Activated B cell treated with CpG ODN at 0.5 μM for 24 hours (primary cell): ENCODE data around the gene HMCN1. TPM values are rescaled to one million over a fixed set of nuclear protein-coding genes. Genes with fewer than 3 reads are reported as not detected.

Source experiments
- ATAC-seq: fragments of 200-7000 bp; cut with Tn5 transposase; one replicate; pipeline ENCODE4 v1.10.0; 2021; ENCODE audit warnings: low read depth, mild to moderate bottlenecking, moderate library complexity
- CTCF ChIA-PET: fragments of 350-600 bp; sonication (Branson Sonifier 250); formaldehyde crosslinking; loops from one replicate; lab custom pipeline; 2021; ENCODE audit warnings: antibody characterized with exemption; lab: Charles Lee
- POLR2A ChIA-PET: fragments of 350-600 bp; sonication (Branson Sonifier 250); formaldehyde crosslinking; loops from one replicate; lab custom pipeline; 2021; ENCODE audit warnings: antibody characterized with exemption; lab: Charles Lee
- DNase-seq: peaks from one replicate; pipeline ENCODE4 v3.0.0; 2022
- H3K27ac Mint-ChIP-seq: one replicate; pipeline ENCODE4 v1.8.0; 2020; ENCODE audit warnings: mixed read lengths
- H3K27me3 Mint-ChIP-seq: one replicate; pipeline ENCODE4 v1.8.0; 2021; ENCODE audit warnings: mixed read lengths
- H3K36me3 Mint-ChIP-seq: one replicate; pipeline ENCODE4 v1.8.0; 2021; ENCODE audit warnings: low read depth, mixed read lengths
- H3K4me1 Mint-ChIP-seq: one replicate; pipeline ENCODE4 v1.8.0; 2021; ENCODE audit warnings: mixed read lengths
- H3K4me3 Mint-ChIP-seq: one replicate; pipeline ENCODE4 v1.8.0; 2020; ENCODE audit warnings: mild to moderate bottlenecking, mixed read lengths
- H3K9me3 Mint-ChIP-seq: one replicate; pipeline ENCODE4 v1.8.0; 2020; ENCODE audit warnings: mixed read lengths
- intact Hi-C: fragments of 100-400 bp; cut with micrococcal nuclease; formaldehyde crosslinking; loops from one replicate; pipeline ENCODE4 v1.15.1; 2024
- total RNA-seq: library from RNA; stranded (reverse); gene quantifications from 2 replicates; pipeline ENCODE4 v1.2.3, GENCODE V29; 2022
- TF ChIP-seq, protein P1 (sequence below): fragments of 200-600 bp; IDR thresholded peaks from one replicate; pipeline ENCODE4 v1.8.0; 2022; ENCODE audit warnings: antibody characterized with exemption, mild to moderate bottlenecking

The HMCN1 gene
- total RNA-seq, 1 donor from 2014 or later = 0.27 TPM

DNA sequence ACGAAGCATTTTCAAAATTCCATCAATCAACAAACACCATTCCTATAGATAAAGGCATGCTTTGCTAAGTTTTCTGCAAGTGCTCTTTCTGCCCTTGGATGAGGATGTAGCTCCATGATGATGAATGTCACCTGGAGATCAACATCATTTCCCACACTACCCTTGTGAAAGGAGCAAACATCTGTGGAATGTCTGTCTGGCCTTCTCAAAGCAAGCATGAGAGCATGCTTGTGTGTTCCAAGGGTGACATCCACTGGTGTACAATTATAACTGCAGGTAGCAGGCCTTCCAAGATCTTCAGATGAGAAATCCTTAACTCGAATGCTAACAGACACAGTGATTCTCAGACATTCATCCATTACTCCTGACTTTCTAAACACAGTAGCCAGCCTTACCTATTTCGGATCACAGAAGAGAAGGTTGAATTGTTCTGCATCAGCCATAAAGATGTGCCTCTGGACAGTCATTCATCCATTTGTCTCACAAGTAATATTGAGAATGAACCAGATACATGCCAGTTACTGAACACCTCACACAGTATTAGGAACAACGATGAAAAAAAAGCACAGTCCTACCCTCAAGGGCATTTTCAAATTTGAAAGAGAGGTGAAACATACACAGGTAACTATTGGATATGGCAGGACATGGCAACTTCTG, 478.5 kb downstream of the HMCN1 start:
- Mint-ChIP-seq H3K27me3 (no peaks in the 10 kb centered on the region), H3K4me1 (no peaks in the 10 kb centered on the region), H3K36me3 (no peaks in the 10 kb centered on the region), H3K9me3 (no peaks in the 10 kb centered on the region), H3K27ac (no peak overlapping the region), H3K4me3 (no peak overlapping the region)
- POLR2A ChIA-PET = no interaction called here
- no peak for ATAC-seq
- CTCF ChIA-PET = no interaction called here
- DNase-seq = no peak
- TF ChIP-seq, protein P1, sequence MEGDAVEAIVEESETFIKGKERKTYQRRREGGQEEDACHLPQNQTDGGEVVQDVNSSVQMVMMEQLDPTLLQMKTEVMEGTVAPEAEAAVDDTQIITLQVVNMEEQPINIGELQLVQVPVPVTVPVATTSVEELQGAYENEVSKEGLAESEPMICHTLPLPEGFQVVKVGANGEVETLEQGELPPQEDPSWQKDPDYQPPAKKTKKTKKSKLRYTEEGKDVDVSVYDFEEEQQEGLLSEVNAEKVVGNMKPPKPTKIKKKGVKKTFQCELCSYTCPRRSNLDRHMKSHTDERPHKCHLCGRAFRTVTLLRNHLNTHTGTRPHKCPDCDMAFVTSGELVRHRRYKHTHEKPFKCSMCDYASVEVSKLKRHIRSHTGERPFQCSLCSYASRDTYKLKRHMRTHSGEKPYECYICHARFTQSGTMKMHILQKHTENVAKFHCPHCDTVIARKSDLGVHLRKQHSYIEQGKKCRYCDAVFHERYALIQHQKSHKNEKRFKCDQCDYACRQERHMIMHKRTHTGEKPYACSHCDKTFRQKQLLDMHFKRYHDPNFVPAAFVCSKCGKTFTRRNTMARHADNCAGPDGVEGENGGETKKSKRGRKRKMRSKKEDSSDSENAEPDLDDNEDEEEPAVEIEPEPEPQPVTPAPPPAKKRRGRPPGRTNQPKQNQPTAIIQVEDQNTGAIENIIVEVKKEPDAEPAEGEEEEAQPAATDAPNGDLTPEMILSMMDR = no peak
- intact Hi-C loops = loop anchor here (1.0 to 2.0 kb wide), 3 partner anchors 399 to 1408 kb away; no protein-coding TSS in a partner anchor

DNA sequence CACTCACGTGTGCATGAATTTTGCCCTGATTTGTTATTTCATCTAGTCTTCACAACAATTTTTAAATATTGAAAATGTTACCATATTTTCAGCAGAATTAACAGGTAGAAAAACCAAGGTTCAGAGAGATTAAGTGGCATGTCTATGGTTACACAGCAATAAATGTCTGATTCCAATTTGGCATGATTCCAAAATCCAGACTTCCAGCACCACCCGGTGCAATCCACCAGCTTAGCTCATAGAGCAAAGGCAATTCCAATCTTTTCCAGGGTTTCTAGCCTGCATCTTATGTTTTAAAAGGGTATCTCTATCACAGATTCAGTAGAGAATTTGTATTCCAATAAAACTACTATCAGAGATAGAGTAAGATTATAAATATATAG, 479.0 kb downstream of the HMCN1 start:
- Mint-ChIP-seq H3K36me3 (no peaks in the 10 kb centered on the region), H3K27me3 (no peaks in the 10 kb centered on the region), H3K4me1 (peaks cover 2% of the 10 kb centered on the region), H3K4me3 (no peak overlapping the region), H3K9me3 (peaks cover 1% of the 10 kb centered on the region), H3K27ac (no peak overlapping the region)
- TF ChIP-seq, protein P1 = no peak
- POLR2A ChIA-PET = no interaction called here
- intact Hi-C loops = loop anchor here (2.0 kb wide), 1 partner anchor 1408 kb away; no protein-coding TSS in a partner anchor
- CTCF ChIA-PET = no interaction called here
- no peak for ATAC-seq
- DNase-seq = no peak

DNA sequence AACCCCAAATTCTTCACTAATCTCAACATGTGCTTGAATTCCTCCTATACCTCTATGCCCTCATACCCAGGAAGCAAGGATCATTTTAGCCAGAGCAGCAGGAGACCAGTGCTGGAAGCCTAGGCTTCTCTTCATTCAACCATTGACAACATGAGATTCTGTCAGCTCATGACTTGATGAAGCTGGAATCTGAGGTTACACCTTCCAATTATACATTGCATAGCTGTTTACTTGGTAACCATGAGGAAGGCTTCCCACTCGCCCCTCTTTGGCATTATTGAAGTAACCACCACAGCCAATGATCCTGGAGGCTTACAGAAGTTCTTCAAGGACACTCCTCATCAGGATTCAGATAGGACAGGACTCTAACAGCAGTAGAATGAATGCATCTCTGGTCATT, 480.6 kb downstream of the HMCN1 start:
- no peaks in the 10 kb centered on the region for H3K36me3 Mint-ChIP-seq
- intact Hi-C loops = no loop called here
- H3K27me3 Mint-ChIP-seq = no peaks in the 10 kb centered on the region
- no peak overlapping the region for H3K4me3 Mint-ChIP-seq
- TF ChIP-seq, protein P1 = no peak
- H3K9me3 Mint-ChIP-seq = peaks cover 2% of the 10 kb centered on the region
- no peak overlapping the region for H3K27ac Mint-ChIP-seq
- peaks cover 8% of the 10 kb centered on the region for H3K4me1 Mint-ChIP-seq
- ChIA-PET POLR2A (no interaction called here), CTCF (no interaction called here)
- DNase-seq (no peak), ATAC-seq (no peak)

DNA sequence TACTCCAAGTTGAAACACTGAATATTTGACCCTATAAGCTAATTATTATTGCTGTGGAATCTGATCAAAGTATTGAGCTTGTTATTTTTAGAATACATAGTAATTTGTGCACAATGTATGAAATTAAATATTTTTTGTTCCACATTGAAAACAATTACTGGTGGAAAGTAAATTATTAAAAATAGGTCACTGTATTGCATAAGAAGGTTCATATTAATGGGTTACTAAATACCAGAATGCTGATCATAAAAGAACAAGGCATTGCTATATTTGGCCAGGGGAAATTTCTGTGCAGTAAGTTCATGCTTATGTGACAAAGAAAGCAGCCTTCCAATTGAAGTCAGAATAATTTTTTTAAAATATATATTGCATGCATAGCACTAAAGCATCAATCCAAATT, 481.4 kb downstream of the HMCN1 start:
- Mint-ChIP-seq H3K4me1 (peaks cover 8% of the 10 kb centered on the region), H3K36me3 (no peaks in the 10 kb centered on the region), H3K27ac (no peak overlapping the region), H3K9me3 (peaks cover 2% of the 10 kb centered on the region), H3K27me3 (no peaks in the 10 kb centered on the region), H3K4me3 (no peak overlapping the region)
- DNase-seq (no peak), ATAC-seq (no peak)
- intact Hi-C loops = no loop called here
- POLR2A ChIA-PET = no interaction called here
- CTCF ChIA-PET = no interaction called here
- TF ChIP-seq, protein P1 = no peak

DNA sequence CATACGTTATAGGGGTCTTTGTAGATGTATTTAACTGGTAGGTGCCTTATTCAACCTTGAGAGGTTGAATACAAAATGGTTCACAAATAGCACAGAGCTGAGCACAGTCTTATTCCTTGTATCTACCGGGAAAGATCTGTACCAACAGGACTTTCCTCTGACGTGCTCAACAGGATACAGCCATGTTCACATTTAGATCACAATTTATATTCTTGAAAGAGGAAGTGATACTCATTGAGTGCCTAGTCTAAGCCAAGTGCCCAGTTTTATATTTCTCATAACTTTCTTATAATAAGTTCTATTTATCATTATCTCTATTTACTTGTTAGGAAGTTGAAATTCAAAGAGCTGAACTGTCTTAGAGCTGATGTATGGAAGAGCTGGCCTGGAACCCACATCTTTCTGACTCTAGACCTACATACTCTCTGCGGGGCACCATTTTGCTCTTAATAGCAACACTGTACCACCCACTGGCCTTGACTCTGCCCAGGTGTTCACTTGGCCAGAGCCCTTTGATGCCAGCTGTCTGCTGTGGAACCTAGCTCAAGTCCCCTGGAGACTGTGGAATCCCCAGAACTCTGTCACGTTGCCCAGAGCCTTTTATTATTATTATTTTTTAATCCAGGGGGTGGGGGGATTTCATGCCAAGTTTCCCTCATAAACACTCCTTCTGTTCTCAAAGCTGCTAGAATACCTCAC, 484.6 kb downstream of the HMCN1 start:
- ATAC-seq = peak; percentile 47
- ChIA-PET POLR2A (no interaction called here), CTCF (no interaction called here)
- no peak overlapping the region for H3K27ac Mint-ChIP-seq
- H3K4me1 Mint-ChIP-seq = peaks cover 8% of the 10 kb centered on the region
- H3K9me3 Mint-ChIP-seq = peaks cover 2% of the 10 kb centered on the region
- TF ChIP-seq, protein P1 = no peak
- no peak for DNase-seq
- intact Hi-C loops = no loop called here
- H3K27me3 Mint-ChIP-seq = no peaks in the 10 kb centered on the region
- H3K4me3 Mint-ChIP-seq = no peak overlapping the region
- no peaks in the 10 kb centered on the region for H3K36me3 Mint-ChIP-seq
